ENCODE results near the gene ACER3.

DNA sequence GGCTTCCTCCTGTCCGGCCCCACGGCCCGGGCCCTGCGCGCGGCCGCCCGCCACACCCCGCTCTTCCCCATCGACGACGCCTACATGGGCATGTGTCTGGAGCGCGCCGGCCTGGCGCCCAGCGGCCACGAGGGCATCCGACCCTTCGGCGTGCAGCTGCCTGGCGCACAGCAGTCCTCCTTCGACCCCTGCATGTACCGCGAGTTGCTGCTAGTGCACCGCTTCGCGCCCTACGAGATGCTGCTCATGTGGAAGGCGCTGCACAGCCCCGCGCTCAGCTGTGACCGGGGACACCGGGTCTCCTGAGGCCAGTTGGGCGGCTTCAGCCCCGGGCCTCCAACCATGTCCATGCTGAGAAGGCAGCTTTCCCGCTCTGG is 179.7 kb downstream of the ACER3 start:
- TF ChIP-seq JUND (IDR thresholded peaks at IDR 0.05) (no peak), RXRA (IDR thresholded peaks at IDR 0.05) (no peak), TAF1 (conservative IDR thresholded peaks at IDR 0.05) (no peak)
- TF ChIP-seq, protein P1, sequence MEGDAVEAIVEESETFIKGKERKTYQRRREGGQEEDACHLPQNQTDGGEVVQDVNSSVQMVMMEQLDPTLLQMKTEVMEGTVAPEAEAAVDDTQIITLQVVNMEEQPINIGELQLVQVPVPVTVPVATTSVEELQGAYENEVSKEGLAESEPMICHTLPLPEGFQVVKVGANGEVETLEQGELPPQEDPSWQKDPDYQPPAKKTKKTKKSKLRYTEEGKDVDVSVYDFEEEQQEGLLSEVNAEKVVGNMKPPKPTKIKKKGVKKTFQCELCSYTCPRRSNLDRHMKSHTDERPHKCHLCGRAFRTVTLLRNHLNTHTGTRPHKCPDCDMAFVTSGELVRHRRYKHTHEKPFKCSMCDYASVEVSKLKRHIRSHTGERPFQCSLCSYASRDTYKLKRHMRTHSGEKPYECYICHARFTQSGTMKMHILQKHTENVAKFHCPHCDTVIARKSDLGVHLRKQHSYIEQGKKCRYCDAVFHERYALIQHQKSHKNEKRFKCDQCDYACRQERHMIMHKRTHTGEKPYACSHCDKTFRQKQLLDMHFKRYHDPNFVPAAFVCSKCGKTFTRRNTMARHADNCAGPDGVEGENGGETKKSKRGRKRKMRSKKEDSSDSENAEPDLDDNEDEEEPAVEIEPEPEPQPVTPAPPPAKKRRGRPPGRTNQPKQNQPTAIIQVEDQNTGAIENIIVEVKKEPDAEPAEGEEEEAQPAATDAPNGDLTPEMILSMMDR (IDR thresholded peaks at IDR 0.05; ENCODE audit: low read depth, low read length, missing input control): no peak
- TF ChIP-seq, protein P2, sequence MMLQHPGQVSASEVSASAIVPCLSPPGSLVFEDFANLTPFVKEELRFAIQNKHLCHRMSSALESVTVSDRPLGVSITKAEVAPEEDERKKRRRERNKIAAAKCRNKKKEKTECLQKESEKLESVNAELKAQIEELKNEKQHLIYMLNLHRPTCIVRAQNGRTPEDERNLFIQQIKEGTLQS (IDR thresholded peaks at IDR 0.05): no peak

Measured in liver (tissue), 3 donors.